Small intestine (tissue), 7 donors: ENCODE results near the gene GMPPB. TPM values are rescaled to one million over a fixed set of nuclear protein-coding genes. Genes with fewer than 3 reads are reported as not detected.

Experiments used
- DNase-seq, 2 donors: peaks; one replicate each; pipeline versions ENCODE4 v3.0.0 to v3.0.0-alpha.2; 2013
- FAIRE-seq: peaks from 2 replicates; lab custom pipeline; 2012; peaks lifted over from hg19 to GRCh38; lab: Jason Lieb, UNC
- H3K27ac ChIP-seq, 3 donors: one replicate each; pipeline ENCODE4 v1.5.1; 2013; ENCODE audit warnings: low read length in 2 of 3, mild to moderate bottlenecking in 2 of 3, control low read depth in 1 of 3, inconsistent platforms in 1 of 3, low read depth in 1 of 3, moderate library complexity in 1 of 3
- H3K27me3 ChIP-seq, 3 donors: one replicate each; pipeline ENCODE4 v1.6.1; 2013; ENCODE audit warnings: low read length in 3 of 3, inconsistent platforms in 1 of 3; ENCODE audit not compliant: control insufficient read depth in 3 of 3, insufficient read depth in 3 of 3
- H3K36me3 ChIP-seq, 3 donors: one replicate each; pipeline ENCODE4 v1.6.1; 2013; ENCODE audit warnings: low read length in 3 of 3, inconsistent platforms in 1 of 3, low read depth in 1 of 3, mild to moderate bottlenecking in 1 of 3, moderate library complexity in 1 of 3; ENCODE audit not compliant: control insufficient read depth in 3 of 3, insufficient read depth in 2 of 3
- H3K4me1 ChIP-seq, 3 donors: one replicate each; pipeline ENCODE4 v1.6.1; 2013; ENCODE audit warnings: low read length in 2 of 3, inconsistent platforms in 1 of 3, low read depth in 1 of 3, mild to moderate bottlenecking in 1 of 3, moderate library complexity in 1 of 3; ENCODE audit not compliant: control insufficient read depth in 3 of 3, insufficient read depth in 2 of 3
- H3K4me3 ChIP-seq, 3 donors: one replicate each; pipeline ENCODE4 v1.5.1; 2013; ENCODE audit warnings: low read length in 3 of 3, control low read depth in 1 of 3, inconsistent platforms in 1 of 3, low read depth in 1 of 3, mild to moderate bottlenecking in 1 of 3, moderate library complexity in 1 of 3
- H3K9me3 ChIP-seq, 2 donors: one replicate each; pipeline ENCODE4 v1.6.1; 2013; ENCODE audit warnings: low read depth in 1 of 2, low read length in 1 of 2; ENCODE audit not compliant: control insufficient read depth in 2 of 2, insufficient read depth in 1 of 2
- WGBS, 3 donors: extraction: QIAGEN DNeasy Blood & Tissue Kit; methylation state at CpG; one replicate each; pipeline ENCODE4 v1.1.7; 2013; 5-methylcytosine and 5-hydroxymethylcytosine counted together
- polyA plus RNA-seq, 4 donors: library from polyadenylated mRNA; stranded (reverse) in 3 of 4; unstranded in 1 of 4; fragments of 200-250 nt in 3 of 4; fragments of 120-200 nt in 1 of 4; gene quantifications; one replicate each; pipeline versions ENCODE4 v1.2.1 to v1.2.3, GENCODE V29; 2013
- donor health status: healthy with polysubstance abuse.
- donor health status: control.
- donor health status: control.
- donor health status: Bipolar disorder and iron deficiency.
- donor health status: healthy.

GMPPB gene
- polyA plus RNA-seq, 4 donors = 18.1 to 47.1 (median 21.2) TPM

GRCh38 chr3:49673121-49673714, 50.5 kb downstream of the GMPPB start:
- H3K4me1 ChIP-seq = peaks cover 3 to 18% (median 9%) of the 10 kb centered on the region in 3 donors
- peak overlapping the region; percentile 93 to 96 (median 94) for H3K27ac ChIP-seq
- peak overlapping the region; percentile 43 to 78 (median 76) for H3K4me3 ChIP-seq
- H3K36me3 ChIP-seq = peaks cover 0 to 34% (median 11%) of the 10 kb centered on the region in 3 donors
- DNase-seq = peak in 1 of 2 donors; percentile 58
- H3K9me3 ChIP-seq = no peaks in the 10 kb centered on the region
- H3K27me3 ChIP-seq = no peaks in the 10 kb centered on the region
- WGBS, 3 donors = 15 to 19% (median 16%) methylated on average over 13 to 17 of the region's 17 CpGs
- no peak for FAIRE-seq

- no peaks in the 10 kb centered on the region for H3K27me3 ChIP-seq
- DNase-seq (peak; percentile 75 to 83), FAIRE-seq (no peak)
- H3K4me3 ChIP-seq = no peak overlapping the region
- H3K4me1 ChIP-seq = peaks cover 3 to 25% (median 9%) of the 10 kb centered on the region in 3 donors
- peaks cover 0 to 18% (median 1%) of the 10 kb centered on the region in 3 donors for H3K36me3 ChIP-seq
- 33 to 39% (median 33%) methylated on average over 11 of the region's 11 CpGs for WGBS, 3 donors
- H3K9me3 ChIP-seq = no peaks in the 10 kb centered on the region
- no peak overlapping the region for H3K27ac ChIP-seq
These were observed 52.2 kb downstream of the GMPPB start for GRCh38 chr3:49671291-49672288.

- Histone ChIP-seq H3K4me3 (no peak overlapping the region), H3K36me3 (peaks cover 0 to 12% (median 0%) of the 10 kb centered on the region in 3 donors), H3K9me3 (no peaks in the 10 kb centered on the region), H3K27me3 (no peaks in the 10 kb centered on the region), H3K27ac (no peak overlapping the region), H3K4me1 (peaks cover 3 to 28% (median 9%) of the 10 kb centered on the region in 3 donors)
- 62 to 66% (median 64%) methylated on average over 6 of the region's 6 CpGs for WGBS, 3 donors
- FAIRE-seq = no peak
- no peak for DNase-seq
These were observed 52.8 kb downstream of the GMPPB start for GRCh38 chr3:49670940-49671290.

Other genes starting within 250 kb of the GMPPB start
- under 1 TPM in 3 of 4 donors, not detected in 1; under 0.01 to 0.69 (median 0.64) TPM for gene BSN, start 169.5 kb downstream of the GMPPB start, polyA plus RNA-seq
- 10 to 100 TPM; 66.2 to 87.8 (median 81.9) TPM for gene APEH, start 49.6 kb downstream of the GMPPB start, polyA plus RNA-seq
- 100 to 1,000 TPM; 157 to 488 (median 335) TPM for gene MST1, start 34.5 kb downstream of the GMPPB start, polyA plus RNA-seq
- gene RNF123, start 34.4 kb downstream of the GMPPB start, polyA plus RNA-seq = 10 to 100 TPM; 31.7 to 59.9 (median 38.0) TPM
- 1 to 10 TPM in 1 of 4 donors, under 1 TPM in 2, not detected in 1; 0.81 to 1.1 (median 0.84) TPM for gene AMIGO3, start 4.3 kb downstream of the GMPPB start, polyA plus RNA-seq
- 10 to 100 TPM; 14.8 to 27.1 (median 18.2) TPM for gene IP6K1, start 62.6 kb upstream of the GMPPB start, polyA plus RNA-seq
- under 1 TPM in 1 of 4 donors, not detected in 3; 0.15 TPM for gene CDHR4, start 75.9 kb upstream of the GMPPB start, polyA plus RNA-seq
- gene INKA1, start 79.3 kb upstream of the GMPPB start, polyA plus RNA-seq = 1 to 10 TPM in 3 of 4 donors, under 1 TPM in 1; 0.67 to 2.9 (median 2.4) TPM
- 100 to 1,000 TPM in 1 of 4 donors, 10 to 100 TPM in 3; 27.7 to 160 (median 69.3) TPM for gene UBA7, start 90.0 kb upstream of the GMPPB start, polyA plus RNA-seq
- gene TRAIP, start 132.6 kb upstream of the GMPPB start, polyA plus RNA-seq = 1 to 10 TPM; 1.4 to 8.1 (median 5.5) TPM
- 10 to 100 TPM in 1 of 4 donors, under 1 TPM in 2, not detected in 1; 0.15 to 32.1 (median 0.81) TPM for gene CAMKV, start 146.0 kb upstream of the GMPPB start, polyA plus RNA-seq
- gene MST1R, start 179.9 kb upstream of the GMPPB start, polyA plus RNA-seq = 100 to 1,000 TPM in 2 of 4 donors, 10 to 100 TPM in 2; 46.8 to 145 (median 84.5) TPM
- 10 to 100 TPM; 15.9 to 48.1 (median 29.9) TPM for gene MON1A, start 205.9 kb upstream of the GMPPB start, polyA plus RNA-seq
- gene RBM6, start 216.2 kb upstream of the GMPPB start, polyA plus RNA-seq = 100 to 1,000 TPM in 3 of 4 donors, 10 to 100 TPM in 1; 61.0 to 409 (median 167) TPM